ENCODE data around the gene GUCD1. TPM values are rescaled to one million over a fixed set of nuclear protein-coding genes. Genes with fewer than 3 reads are reported as not detected.

GUCD1 gene
- total and polyA plus RNA-seq, 10 of the 15 experiments (the other 5 are each of a cell fraction or from before 2014, with no cell fraction given), result 56.0 to 177 (median 88.2) TPM

DNA sequence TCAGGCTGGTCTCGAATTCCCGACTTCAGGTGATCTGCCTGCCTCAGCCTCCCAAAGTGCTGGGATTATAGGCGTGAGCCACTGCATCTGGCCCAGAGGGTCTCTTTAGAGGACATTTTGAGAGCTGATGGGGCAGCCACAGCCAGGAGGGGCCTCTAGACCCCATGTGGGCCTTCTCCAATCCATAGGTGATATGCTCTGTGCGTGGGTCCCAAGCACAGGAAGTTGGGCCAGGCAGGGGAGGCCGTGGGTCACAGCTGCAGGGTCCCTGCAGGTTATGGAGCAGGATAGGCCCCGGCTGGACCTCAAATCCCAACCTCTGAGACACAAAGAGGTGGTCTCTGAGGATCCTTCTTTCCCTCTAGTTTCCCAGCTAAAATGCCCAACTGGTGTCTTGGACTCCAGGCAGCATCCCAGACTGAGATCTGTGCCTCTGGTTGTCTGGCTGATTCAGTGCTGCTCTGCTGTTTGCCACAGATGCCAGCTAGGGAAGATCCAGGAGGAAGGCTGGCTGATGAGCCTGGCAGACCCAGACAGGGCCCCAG is 36.4 kb upstream of the GUCD1 start:
- POLR2A ChIA-PET, result interaction anchor here (0.7 kb wide), 1 partner anchor 36 kb away, joined by 4 read pairs; the partner anchor contains the start of gene GUCD1
- TF ChIP-seq NFYB (IDR thresholded peaks at IDR 0.05; ENCODE audit: insufficient read depth, low read depth, low read length) (no peak), HDAC6 (IDR thresholded peaks at IDR 0.05; ENCODE audit: unreplicated experiment) (no peak), NRF1 (conservative IDR thresholded peaks at IDR 0.05; ENCODE audit: low read depth, low read length) (no peak), POLR2A (IDR thresholded peaks at IDR 0.05; ENCODE audit: low read depth, low read length) (no peak), TCF7 (IDR thresholded peaks at IDR 0.05; ENCODE audit: borderline replicate concordance) (no peak), SRF (IDR thresholded peaks at IDR 0.05; ENCODE audit: low read depth in 2 of 2, low read length in 2 of 2) (no peak), STAT3 (IDR thresholded peaks at IDR 0.05; ENCODE audit: low read depth, low read length) (no peak), JUND (IDR thresholded peaks at IDR 0.05; ENCODE audit: low read depth, low read length) (no peak), ESRRA (IDR thresholded peaks at IDR 0.05; ENCODE audit: low read length) (no peak)
- TF ChIP-seq, protein P1, sequence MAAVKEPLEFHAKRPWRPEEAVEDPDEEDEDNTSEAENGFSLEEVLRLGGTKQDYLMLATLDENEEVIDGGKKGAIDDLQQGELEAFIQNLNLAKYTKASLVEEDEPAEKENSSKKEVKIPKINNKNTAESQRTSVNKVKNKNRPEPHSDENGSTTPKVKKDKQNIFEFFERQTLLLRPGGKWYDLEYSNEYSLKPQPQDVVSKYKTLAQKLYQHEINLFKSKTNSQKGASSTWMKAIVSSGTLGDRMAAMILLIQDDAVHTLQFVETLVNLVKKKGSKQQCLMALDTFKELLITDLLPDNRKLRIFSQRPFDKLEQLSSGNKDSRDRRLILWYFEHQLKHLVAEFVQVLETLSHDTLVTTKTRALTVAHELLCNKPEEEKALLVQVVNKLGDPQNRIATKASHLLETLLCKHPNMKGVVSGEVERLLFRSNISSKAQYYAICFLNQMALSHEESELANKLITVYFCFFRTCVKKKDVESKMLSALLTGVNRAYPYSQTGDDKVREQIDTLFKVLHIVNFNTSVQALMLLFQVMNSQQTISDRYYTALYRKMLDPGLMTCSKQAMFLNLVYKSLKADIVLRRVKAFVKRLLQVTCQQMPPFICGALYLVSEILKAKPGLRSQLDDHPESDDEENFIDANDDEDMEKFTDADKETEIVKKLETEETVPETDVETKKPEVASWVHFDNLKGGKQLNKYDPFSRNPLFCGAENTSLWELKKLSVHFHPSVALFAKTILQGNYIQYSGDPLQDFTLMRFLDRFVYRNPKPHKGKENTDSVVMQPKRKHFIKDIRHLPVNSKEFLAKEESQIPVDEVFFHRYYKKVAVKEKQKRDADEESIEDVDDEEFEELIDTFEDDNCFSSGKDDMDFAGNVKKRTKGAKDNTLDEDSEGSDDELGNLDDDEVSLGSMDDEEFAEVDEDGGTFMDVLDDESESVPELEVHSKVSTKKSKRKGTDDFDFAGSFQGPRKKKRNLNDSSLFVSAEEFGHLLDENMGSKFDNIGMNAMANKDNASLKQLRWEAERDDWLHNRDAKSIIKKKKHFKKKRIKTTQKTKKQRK (IDR thresholded peaks at IDR 0.05; ENCODE audit: low read depth, low read length), result no peak
- TF ChIP-seq, protein P2, sequence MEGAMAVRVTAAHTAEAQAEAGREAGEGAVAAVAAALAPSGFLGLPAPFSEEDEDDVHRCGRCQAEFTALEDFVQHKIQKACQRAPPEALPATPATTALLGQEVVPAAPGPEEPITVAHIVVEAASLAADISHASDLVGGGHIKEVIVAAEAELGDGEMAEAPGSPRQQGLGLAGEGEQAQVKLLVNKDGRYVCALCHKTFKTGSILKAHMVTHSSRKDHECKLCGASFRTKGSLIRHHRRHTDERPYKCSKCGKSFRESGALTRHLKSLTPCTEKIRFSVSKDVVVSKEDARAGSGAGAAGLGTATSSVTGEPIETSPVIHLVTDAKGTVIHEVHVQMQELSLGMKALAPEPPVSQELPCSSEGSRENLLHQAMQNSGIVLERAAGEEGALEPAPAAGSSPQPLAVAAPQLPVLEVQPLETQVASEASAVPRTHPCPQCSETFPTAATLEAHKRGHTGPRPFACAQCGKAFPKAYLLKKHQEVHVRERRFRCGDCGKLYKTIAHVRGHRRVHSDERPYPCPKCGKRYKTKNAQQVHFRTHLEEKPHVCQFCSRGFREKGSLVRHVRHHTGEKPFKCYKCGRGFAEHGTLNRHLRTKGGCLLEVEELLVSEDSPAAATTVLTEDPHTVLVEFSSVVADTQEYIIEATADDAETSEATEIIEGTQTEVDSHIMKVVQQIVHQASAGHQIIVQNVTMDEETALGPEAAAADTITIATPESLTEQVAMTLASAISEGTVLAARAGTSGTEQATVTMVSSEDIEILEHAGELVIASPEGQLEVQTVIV (IDR thresholded peaks at IDR 0.05; ENCODE audit: borderline replicate concordance, partially characterized antibody), result no peak
- TF ChIP-seq, protein P3, sequence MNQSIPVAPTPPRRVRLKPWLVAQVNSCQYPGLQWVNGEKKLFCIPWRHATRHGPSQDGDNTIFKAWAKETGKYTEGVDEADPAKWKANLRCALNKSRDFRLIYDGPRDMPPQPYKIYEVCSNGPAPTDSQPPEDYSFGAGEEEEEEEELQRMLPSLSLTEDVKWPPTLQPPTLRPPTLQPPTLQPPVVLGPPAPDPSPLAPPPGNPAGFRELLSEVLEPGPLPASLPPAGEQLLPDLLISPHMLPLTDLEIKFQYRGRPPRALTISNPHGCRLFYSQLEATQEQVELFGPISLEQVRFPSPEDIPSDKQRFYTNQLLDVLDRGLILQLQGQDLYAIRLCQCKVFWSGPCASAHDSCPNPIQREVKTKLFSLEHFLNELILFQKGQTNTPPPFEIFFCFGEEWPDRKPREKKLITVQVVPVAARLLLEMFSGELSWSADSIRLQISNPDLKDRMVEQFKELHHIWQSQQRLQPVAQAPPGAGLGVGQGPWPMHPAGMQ (IDR thresholded peaks at IDR 0.05; ENCODE audit: borderline replicate concordance), result no peak
- TF ChIP-seq, protein P4, sequence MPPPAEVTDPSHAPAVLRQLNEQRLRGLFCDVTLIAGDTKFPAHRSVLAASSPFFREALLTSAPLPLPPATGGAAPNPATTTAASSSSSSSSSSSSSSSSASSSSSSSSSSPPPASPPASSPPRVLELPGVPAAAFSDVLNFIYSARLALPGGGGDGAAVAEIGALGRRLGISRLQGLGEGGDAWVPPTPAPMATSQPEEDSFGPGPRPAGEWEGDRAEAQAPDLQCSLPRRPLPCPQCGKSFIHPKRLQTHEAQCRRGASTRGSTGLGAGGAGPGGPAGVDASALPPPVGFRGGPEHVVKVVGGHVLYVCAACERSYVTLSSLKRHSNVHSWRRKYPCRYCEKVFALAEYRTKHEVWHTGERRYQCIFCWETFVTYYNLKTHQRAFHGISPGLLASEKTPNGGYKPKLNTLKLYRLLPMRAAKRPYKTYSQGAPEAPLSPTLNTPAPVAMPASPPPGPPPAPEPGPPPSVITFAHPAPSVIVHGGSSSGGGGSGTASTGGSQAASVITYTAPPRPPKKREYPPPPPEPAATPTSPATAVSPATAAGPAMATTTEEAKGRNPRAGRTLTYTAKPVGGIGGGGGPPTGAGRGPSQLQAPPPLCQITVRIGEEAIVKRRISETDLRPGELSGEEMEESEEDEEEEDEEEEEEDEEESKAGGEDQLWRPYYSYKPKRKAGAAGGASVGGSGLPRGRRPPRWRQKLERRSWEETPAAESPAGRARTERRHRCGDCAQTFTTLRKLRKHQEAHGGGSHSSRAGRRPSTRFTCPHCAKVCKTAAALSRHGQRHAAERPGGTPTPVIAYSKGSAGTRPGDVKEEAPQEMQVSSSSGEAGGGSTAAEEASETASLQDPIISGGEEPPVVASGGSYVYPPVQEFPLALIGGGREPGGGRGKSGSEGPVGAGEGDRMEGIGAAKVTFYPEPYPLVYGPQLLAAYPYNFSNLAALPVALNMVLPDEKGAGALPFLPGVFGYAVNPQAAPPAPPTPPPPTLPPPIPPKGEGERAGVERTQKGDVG (CRISPR knock-in tag; IDR thresholded peaks at IDR 0.05), result no peak

More for the DNA sequence above, 36.4 kb upstream of the GUCD1 start:
- RAD21 ChIA-PET (ENCODE audit: unreplicated experiment), result no interaction called here
- WGBS (ENCODE audit: insufficient coverage, insufficient replicate concordance, low lambda C conversion rate, missing lambda C conversion rate), result 51% methylated on average over 6 of the region's 6 CpGs
- intact Hi-C loops (cut with micrococcal nuclease; ENCODE audit: unreplicated experiment), result no loop called here
- H3K9me3 ChIP-seq (replicated peaks; ENCODE audit: control insufficient read depth, insufficient read depth, low read length), result no peaks in the 10 kb centered on the region
- DNase-seq (ENCODE audit: low read depth, low spot score), result no peak
- H4K20me1 ChIP-seq (ENCODE audit: control insufficient read depth, insufficient read depth), result no peaks in the 10 kb centered on the region
- no peaks in the 10 kb centered on the region for H3K27me3 ChIP-seq (replicated peaks in 1 of 2; ENCODE audit: control insufficient read depth in 2 of 2, insufficient read depth in 2 of 2, low read length in 1 of 2)
- no peaks in the 10 kb centered on the region for H3K4me1 ChIP-seq (ENCODE audit: control insufficient read depth, insufficient read depth, low read length)
- CTCF ChIA-PET, result interaction anchor here (0.8 kb wide), 1 partner anchor 74 kb away, joined by 3 read pairs; no protein-coding TSS in a partner anchor
- no peak for ATAC-seq
- in situ Hi-C loops (cut with MboI), result no loop called here
- H3K9ac ChIP-seq (ENCODE audit: control insufficient read depth, insufficient read depth, low read length), result no peak overlapping the region
- no TSS peak for BruUV-seq (replicated peaks)
- no peak for FAIRE-seq
- H3K27ac ChIP-seq (ENCODE audit: control insufficient read depth, insufficient read depth), result no peak overlapping the region
- SMC1A ChIA-PET (ENCODE audit: uncharacterized antibody, unreplicated experiment), result interaction anchor here (0.8 to 0.9 kb wide), 2 partner anchors 10 to 24 kb away, joined by 3 read pairs; no protein-coding TSS in a partner anchor
- no peaks in the 10 kb centered on the region for H3K79me2 ChIP-seq (ENCODE audit: control insufficient read depth, insufficient read depth, low read length)
- H3K4me3 ChIP-seq, result no peak overlapping the region
- no peaks in the 10 kb centered on the region for H3K36me3 ChIP-seq (ENCODE audit: control insufficient read depth in 2 of 2, insufficient read depth in 2 of 2, low read length in 1 of 2)
- H3K4me2 ChIP-seq (ENCODE audit: control insufficient read depth, insufficient read depth), result no peak overlapping the region
- no peak overlapping the region for H2AFZ ChIP-seq (ENCODE audit: control insufficient read depth, low read depth, low read length)

Measured in GM12878 (cell line).